ENCODE results near the gene DRC1.
A peak's percentile ranks its signal among the peaks of the same experiment; 100 is the strongest.
"Not testable (repeated sequence)": the region's sequence is repeated elsewhere in the genome, so short reads cannot be mapped to it uniquely, and the experiment has no call there.

Gene DRC1

DNA sequence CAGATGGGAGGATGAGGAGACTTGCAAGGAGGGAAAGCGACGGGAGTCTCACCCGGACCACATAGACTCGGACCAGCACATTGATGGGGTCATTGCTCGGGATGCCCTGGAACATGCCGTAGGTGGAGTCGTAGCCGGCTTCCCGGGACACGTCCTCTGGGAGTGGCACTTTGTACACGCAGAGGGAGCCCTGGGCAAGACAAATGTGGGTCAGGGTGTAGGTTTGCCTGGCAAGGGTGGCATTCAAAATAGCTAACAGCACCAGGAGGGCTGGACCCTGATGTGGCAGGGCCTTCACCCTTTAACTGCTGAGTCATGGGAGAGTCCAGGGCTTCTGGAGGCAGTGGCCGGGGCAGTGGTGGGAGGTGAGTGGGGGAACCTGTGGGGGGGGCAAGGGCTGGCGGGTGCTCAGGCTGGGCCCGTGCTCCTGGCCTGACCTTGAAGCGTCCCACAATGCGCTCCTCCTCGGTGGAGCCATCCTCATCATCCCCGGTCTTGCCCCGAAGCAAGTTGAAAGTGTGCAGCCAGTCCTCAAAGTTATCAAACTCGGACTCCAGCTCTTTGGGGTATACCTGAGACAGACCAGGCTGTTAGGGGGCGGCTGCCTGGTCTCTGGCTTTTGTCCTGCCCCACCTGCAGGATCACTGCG, 65.1 kb downstream of the DRC1 start:
- DNase-seq (ENCODE audit: extremely low read depth, insufficient read length): no peak
- TF ChIP-seq, protein P1, sequence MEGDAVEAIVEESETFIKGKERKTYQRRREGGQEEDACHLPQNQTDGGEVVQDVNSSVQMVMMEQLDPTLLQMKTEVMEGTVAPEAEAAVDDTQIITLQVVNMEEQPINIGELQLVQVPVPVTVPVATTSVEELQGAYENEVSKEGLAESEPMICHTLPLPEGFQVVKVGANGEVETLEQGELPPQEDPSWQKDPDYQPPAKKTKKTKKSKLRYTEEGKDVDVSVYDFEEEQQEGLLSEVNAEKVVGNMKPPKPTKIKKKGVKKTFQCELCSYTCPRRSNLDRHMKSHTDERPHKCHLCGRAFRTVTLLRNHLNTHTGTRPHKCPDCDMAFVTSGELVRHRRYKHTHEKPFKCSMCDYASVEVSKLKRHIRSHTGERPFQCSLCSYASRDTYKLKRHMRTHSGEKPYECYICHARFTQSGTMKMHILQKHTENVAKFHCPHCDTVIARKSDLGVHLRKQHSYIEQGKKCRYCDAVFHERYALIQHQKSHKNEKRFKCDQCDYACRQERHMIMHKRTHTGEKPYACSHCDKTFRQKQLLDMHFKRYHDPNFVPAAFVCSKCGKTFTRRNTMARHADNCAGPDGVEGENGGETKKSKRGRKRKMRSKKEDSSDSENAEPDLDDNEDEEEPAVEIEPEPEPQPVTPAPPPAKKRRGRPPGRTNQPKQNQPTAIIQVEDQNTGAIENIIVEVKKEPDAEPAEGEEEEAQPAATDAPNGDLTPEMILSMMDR (IDR thresholded peaks at IDR 0.05; ENCODE audit: insufficient read depth, low read length, poor library complexity, severe bottlenecking): no peak
- no peaks in the 10 kb centered on the region; the same call in 1 of the 2 replicates for H3K27me3 ChIP-seq (replicated peaks; ENCODE audit: control insufficient read depth, insufficient read depth, low read length)
- no peaks in the 10 kb centered on the region for H3K36me3 ChIP-seq (ENCODE audit: control insufficient read depth, insufficient read depth, low read length)
- H3K4me3 ChIP-seq (replicated peaks; ENCODE audit: low read depth, low read length): no peak overlapping the region

DNA sequence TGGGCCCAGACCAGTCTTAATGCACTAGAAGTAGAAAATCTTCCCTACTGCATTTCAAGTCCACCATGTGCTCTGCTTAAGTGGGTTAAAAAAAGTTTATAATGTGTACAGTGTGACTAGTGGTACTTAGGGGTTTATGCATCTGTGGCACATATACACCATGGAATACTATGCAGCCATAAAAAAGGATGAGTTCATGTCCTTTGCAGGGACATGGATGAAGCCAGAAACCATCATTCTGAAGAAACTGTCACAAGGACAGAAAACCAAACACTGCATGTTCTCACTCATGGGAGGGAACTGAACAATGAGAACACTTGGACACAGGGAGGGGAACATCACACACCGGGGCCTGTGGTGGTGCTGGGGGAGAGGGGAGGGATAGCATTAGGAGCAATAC, 66.8 kb downstream of the DRC1 start:
- not testable (repeated sequence) for H3K27me3 ChIP-seq (replicated peaks; ENCODE audit: control insufficient read depth, insufficient read depth, low read length); H3K4me3 ChIP-seq (replicated peaks; ENCODE audit: low read depth, low read length); DNase-seq (ENCODE audit: extremely low read depth, insufficient read length); H3K36me3 ChIP-seq (ENCODE audit: control insufficient read depth, insufficient read depth, low read length)

DNA sequence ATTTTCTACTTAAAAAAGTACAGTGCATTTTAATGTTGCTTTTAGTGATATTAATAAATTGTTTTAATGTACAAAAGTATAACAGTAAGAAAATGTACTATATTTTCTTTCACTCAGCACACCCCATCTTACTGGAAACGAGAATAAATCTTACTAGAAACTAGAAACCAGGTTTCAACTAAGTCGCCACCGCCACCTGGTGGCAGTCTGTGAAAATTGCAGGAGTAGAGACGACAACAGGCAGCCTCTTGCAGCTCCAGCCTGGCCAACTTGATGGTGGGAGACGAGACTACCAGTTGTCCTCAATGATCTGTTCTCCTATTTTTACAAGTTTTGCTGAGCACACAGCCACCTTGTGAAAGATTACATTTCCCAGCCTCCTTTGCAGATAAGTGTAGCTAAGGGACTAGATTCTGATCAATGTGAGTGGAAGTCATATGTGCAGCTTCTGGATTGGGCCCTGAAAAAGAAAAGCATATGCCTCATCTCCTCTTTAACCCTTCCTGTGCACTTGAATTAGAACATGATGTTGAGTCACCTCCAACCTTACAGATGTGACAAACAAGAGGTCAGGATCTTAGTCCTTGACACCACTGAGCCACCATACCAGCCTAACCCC, 67.5 kb downstream of the DRC1 start:
- Histone ChIP-seq H3K27me3 (replicated peaks; ENCODE audit: control insufficient read depth, insufficient read depth, low read length) (no peaks in the 10 kb centered on the region; the same call in 1 of the 2 replicates), H3K36me3 (ENCODE audit: control insufficient read depth, insufficient read depth, low read length) (no peaks in the 10 kb centered on the region), H3K4me3 (replicated peaks; ENCODE audit: low read depth, low read length) (no peak overlapping the region)
- TF ChIP-seq, protein P1 (IDR thresholded peaks at IDR 0.05; ENCODE audit: insufficient read depth, low read length, poor library complexity, severe bottlenecking): peak; percentile 79
- no peak for DNase-seq (ENCODE audit: extremely low read depth, insufficient read length)

DNA sequence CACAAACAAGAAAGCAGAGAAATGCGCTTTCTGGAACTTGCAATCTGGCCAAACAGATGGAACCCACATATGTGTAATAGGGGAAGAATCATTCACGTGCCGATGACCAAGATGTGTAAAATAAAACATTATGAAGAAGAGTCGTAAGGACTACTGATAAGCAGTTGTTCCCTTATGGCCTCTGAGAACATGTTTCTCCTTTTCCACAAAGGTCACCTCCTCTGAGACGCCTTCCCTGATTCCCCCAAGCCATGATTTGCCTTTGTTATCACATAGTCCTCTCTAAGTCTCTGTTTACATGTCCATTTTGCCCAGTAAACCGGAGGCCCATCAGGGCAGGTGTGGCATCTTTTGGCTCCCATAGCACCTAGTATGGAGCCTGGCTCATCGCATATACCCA, 68.2 kb downstream of the DRC1 start:
- no peak for DNase-seq (ENCODE audit: extremely low read depth, insufficient read length)
- TF ChIP-seq, protein P1 (IDR thresholded peaks at IDR 0.05; ENCODE audit: insufficient read depth, low read length, poor library complexity, severe bottlenecking): no peak
- no peak overlapping the region for H3K4me3 ChIP-seq (replicated peaks; ENCODE audit: low read depth, low read length)

DNA sequence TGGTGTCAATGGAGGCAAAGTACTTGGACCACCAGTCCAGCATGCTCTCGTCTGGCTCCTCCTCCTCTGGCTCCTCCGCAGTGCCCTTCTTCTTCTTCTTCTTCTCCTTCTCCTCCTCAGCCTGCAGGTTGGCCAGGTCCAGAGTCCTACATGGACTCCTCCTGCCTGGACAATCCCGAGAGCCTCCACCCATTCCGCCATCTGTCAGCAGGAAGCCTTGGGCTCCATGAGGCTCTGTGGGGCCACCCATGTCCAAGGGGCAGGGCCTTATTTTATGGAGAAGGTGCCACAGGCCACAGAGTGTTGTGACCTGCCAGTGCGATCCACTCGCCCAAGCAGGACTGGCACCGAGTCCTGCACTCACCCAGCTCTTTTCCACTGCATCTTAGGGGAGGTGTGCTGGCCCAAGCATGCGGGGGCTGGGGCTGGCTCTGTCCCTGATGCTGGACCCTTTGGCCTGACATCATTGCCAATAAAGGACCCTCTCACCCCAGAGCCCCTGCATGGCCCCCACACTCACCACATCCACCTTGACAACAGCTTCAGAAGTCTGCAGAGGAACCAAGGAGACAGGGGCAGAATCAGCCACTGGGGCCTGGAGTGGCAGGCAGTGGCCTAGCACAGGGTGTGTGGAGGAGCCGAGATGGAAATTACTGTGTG, 69.0 kb downstream of the DRC1 start:
- no peak overlapping the region for H3K4me3 ChIP-seq (replicated peaks; ENCODE audit: low read depth, low read length)
- TF ChIP-seq, protein P1 (IDR thresholded peaks at IDR 0.05; ENCODE audit: insufficient read depth, low read length, poor library complexity, severe bottlenecking): no peak
- no peak for DNase-seq (ENCODE audit: extremely low read depth, insufficient read length)
- no peaks in the 10 kb centered on the region for H3K27me3 ChIP-seq (replicated peaks; ENCODE audit: control insufficient read depth, insufficient read depth, low read length)
- no peaks in the 10 kb centered on the region for H3K36me3 ChIP-seq (ENCODE audit: control insufficient read depth, insufficient read depth, low read length)

More for the DNA sequence above, 68.2 kb downstream of the DRC1 start:
- H3K27me3 ChIP-seq (replicated peaks; ENCODE audit: control insufficient read depth, insufficient read depth, low read length): no peaks in the 10 kb centered on the region
- no peaks in the 10 kb centered on the region for H3K36me3 ChIP-seq (ENCODE audit: control insufficient read depth, insufficient read depth, low read length)

DNA sequence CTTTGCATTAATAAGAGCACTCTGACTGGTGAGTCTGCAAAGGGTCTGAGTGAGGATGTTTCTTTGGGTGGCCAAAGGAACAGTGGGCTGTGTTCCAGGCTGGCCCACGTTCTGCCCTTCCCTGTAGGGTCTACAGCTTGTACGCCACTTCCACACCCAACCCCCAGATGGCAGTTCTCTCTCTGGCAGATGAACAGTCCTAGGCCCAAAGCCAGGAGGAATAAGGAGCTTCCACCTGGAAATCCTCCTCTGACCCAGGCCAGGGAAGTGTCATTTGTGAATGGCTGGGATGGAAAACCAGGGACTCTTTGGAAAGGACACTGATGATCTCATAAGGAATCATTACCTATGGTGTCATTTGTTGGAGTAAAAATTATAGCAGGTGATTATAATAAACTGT, 69.6 kb downstream of the DRC1 start:
- TF ChIP-seq, protein P1 (IDR thresholded peaks at IDR 0.05; ENCODE audit: insufficient read depth, low read length, poor library complexity, severe bottlenecking): no peak
- Histone ChIP-seq H3K4me3 (replicated peaks; ENCODE audit: low read depth, low read length) (no peak overlapping the region), H3K27me3 (replicated peaks; ENCODE audit: control insufficient read depth, insufficient read depth, low read length) (no peaks in the 10 kb centered on the region), H3K36me3 (ENCODE audit: control insufficient read depth, insufficient read depth, low read length) (no peaks in the 10 kb centered on the region)
- no peak for DNase-seq (ENCODE audit: extremely low read depth, insufficient read length)
